CD14-positive monocyte (primary cell): Measurements from ENCODE around the gene FOXRED2. TPM values are rescaled to one million over a fixed set of nuclear protein-coding genes. Genes with fewer than 3 reads are reported as not detected.

ENCODE experiments used
- DNase-seq, 3 donors: peaks; one replicate each; pipeline ENCODE4 v3.0.0-alpha.2; 2011 to 2022
- H2AFZ ChIP-seq: 2 replicates; pipeline ENCODE4 v1.6.0; 2012; ENCODE audit warnings: mild to moderate bottlenecking, low read depth, low read length, inconsistent platforms; ENCODE audit not compliant: insufficient read depth, poor library complexity, severe bottlenecking
- H3K27ac ChIP-seq, 2 donors: 1 replicate in 1 of 2; 2 replicates in 1 of 2; pipeline ENCODE4 v1.5.1; 2012 to 2013; ENCODE audit warnings: low read length in 2 of 2, control low read depth in 1 of 2, inconsistent platforms in 1 of 2, low read depth in 1 of 2, mild to moderate bottlenecking in 1 of 2
- H3K27me3 ChIP-seq, 2 donors: one replicate each; pipeline versions ENCODE4 v1.6.0 to v1.6.1; 2011 to 2013; ENCODE audit warnings: low read length in 2 of 2; ENCODE audit not compliant: control insufficient read depth in 2 of 2, insufficient read depth in 2 of 2
- H3K36me3 ChIP-seq, 2 donors: replicated peaks in 1 of 2; 1 replicate in 1 of 2; 2 replicates in 1 of 2; pipeline versions ENCODE4 v1.5.1 to v1.6.1; 2012 to 2013; ENCODE audit warnings: low read length in 2 of 2, control low read depth in 1 of 2, inconsistent platforms in 1 of 2, mild to moderate bottlenecking in 1 of 2; ENCODE audit not compliant: insufficient read depth in 2 of 2, control insufficient read depth in 1 of 2
- H3K4me1 ChIP-seq, 2 donors: 1 replicate in 1 of 2; 2 replicates in 1 of 2; pipeline versions ENCODE4 v1.5.1 to v1.6.1; 2012 to 2013; ENCODE audit warnings: low read length in 2 of 2, control low read depth in 1 of 2, inconsistent platforms in 1 of 2, mild to moderate bottlenecking in 1 of 2, moderate library complexity in 1 of 2; ENCODE audit not compliant: insufficient read depth in 2 of 2, control insufficient read depth in 1 of 2
- H3K4me2 ChIP-seq: replicated peaks from 2 replicates; pipeline ENCODE3; 2012; ENCODE audit warnings: low read length, moderate library complexity, mild to moderate bottlenecking; ENCODE audit not compliant: poor library complexity, severe bottlenecking; ENCODE audit errors: extremely low read depth
- H3K4me3 ChIP-seq, 3 experiments: fragments of 200-600 bp in 1 of 3; sonication (generic) in 1 of 3; replicated peaks in 1 of 3; 1 replicate in 2 of 3; 2 replicates in 1 of 3; pipeline ENCODE4 v1.5.1; 2011 to 2013; ENCODE audit warnings: low read length in 3 of 3, mild to moderate bottlenecking in 3 of 3, control low read depth in 2 of 3, low read depth in 2 of 3, inconsistent platforms in 1 of 3, moderate library complexity in 1 of 3
- H3K79me2 ChIP-seq: 2 replicates; pipeline ENCODE4 v1.6.0; 2012; ENCODE audit warnings: mild to moderate bottlenecking, control low read depth, inconsistent platforms, low read length, moderate library complexity; ENCODE audit not compliant: insufficient read depth
- H3K9ac ChIP-seq: 2 replicates; pipeline ENCODE4 v1.6.0; 2017; ENCODE audit warnings: low read length, mild to moderate bottlenecking; ENCODE audit not compliant: insufficient read depth, poor library complexity, severe bottlenecking
- H3K9me3 ChIP-seq, 2 donors: replicated peaks in 1 of 2; 1 replicate in 1 of 2; 2 replicates in 1 of 2; pipeline versions ENCODE4 v1.5.1 to v1.6.1; 2012 to 2013; ENCODE audit warnings: low read length in 2 of 2, control low read depth in 1 of 2; ENCODE audit not compliant: control insufficient read depth in 1 of 2, insufficient read depth in 1 of 2
- H4K20me1 ChIP-seq: 2 replicates; pipeline ENCODE4 v1.6.0; 2012; ENCODE audit warnings: mild to moderate bottlenecking, low read length, control low read depth, moderate library complexity; ENCODE audit not compliant: insufficient read depth
- H3K27ac Mint-ChIP-seq, 7 donors: one replicate each; pipeline ENCODE4 v1.8.0; 2020; ENCODE audit warnings: mild to moderate bottlenecking in 7 of 7, mixed read lengths in 7 of 7, moderate library complexity in 6 of 7, inconsistent platforms in 2 of 7
- H3K27me3 Mint-ChIP-seq, 3 donors: one replicate each; pipeline ENCODE4 v1.8.0; 2021 to 2022; ENCODE audit warnings: low read depth in 3 of 3, mild to moderate bottlenecking in 3 of 3, mixed read lengths in 3 of 3, moderate library complexity in 3 of 3, inconsistent platforms in 1 of 3
- H3K36me3 Mint-ChIP-seq, 2 donors: one replicate each; pipeline ENCODE4 v1.8.0; 2020; ENCODE audit warnings: mixed read lengths in 2 of 2, inconsistent platforms in 1 of 2, mild to moderate bottlenecking in 1 of 2
- H3K4me1 Mint-ChIP-seq: one replicate; pipeline ENCODE4 v1.8.0; 2020; ENCODE audit warnings: mild to moderate bottlenecking, mixed read lengths
- H3K4me3 Mint-ChIP-seq, 2 donors: one replicate each; pipeline ENCODE4 v1.8.0; 2020; ENCODE audit warnings: mild to moderate bottlenecking in 2 of 2, mixed read lengths in 2 of 2, moderate library complexity in 1 of 2
- H3K9me3 Mint-ChIP-seq, 7 donors: one replicate each; pipeline ENCODE4 v1.8.0; 2020 to 2022; ENCODE audit warnings: mixed read lengths in 7 of 7, mild to moderate bottlenecking in 6 of 7, moderate library complexity in 6 of 7, inconsistent platforms in 2 of 7
- WGBS: methylation state at CpG from one replicate; pipeline ENCODE4 v1.1.5; 2013; ENCODE audit warnings: missing lambda C conversion rate; ENCODE audit not compliant: insufficient coverage; 5-methylcytosine and 5-hydroxymethylcytosine counted together
- intact Hi-C, 2 donors: fragments of 100-400 bp; cut with micrococcal nuclease; formaldehyde crosslinking; loops; one replicate each; pipeline versions ENCODE4 v1.15.0 to v1.15.1; 2023
- polyA plus RNA-seq, 3 donors: library from polyadenylated mRNA; depleted of rRNA in 1 of 3; unstranded in 2 of 3; stranded (reverse) in 1 of 3; fragments of 300-500 nt in 2 of 3; fragments of >200 nt in 1 of 3; fragmentation: Illumina TruSeq in 2 of 3; gene quantifications; 1 replicate in 2 of 3; 2 replicates in 1 of 3; pipeline ENCODE4 v1.2.3, GENCODE V29; 2012 to 2021
- TF ChIP-seq, protein P1 (sequence below): fragments of 200-600 bp; IDR thresholded peaks from one replicate; pipeline ENCODE4 v1.8.0; 2022; ENCODE audit warnings: antibody characterized with exemption, mild to moderate bottlenecking

The FOXRED2 gene
- polyA plus RNA-seq, 3 donors = 1.5 to 2.0 (median 1.9) TPM

DNA sequence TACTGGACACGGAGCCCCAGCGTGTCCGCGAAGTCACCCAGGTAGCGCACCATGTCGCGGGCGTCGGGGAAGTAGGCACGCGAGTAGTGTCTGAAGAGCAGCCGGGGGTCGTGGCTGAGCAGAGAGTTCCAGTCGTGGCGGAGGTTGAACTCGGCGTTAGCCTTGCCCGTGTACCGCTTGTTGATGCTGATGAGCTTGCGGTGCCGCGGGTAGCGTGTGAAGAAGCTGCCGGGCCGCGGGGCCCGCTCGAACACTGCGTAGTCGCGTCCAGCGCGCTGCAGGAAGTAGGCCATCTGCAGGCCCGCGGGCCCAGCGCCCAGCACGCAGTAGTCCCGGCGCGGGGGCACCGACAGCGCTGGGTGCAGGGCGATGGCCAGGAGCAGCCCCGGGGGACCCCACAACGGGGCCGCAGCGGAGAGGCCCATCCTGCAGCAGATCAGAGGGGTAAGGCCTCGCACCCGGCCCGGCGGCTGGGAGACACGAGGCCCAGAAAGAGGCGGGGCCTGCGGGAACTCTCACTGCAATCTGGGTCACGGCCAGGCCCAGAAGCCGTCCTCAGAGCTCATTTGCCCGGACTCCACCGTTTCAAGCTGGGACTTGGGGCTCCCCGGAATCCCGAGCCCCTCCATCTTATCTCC lies 723 bp downstream of the FOXRED2 start:
- Histone ChIP-seq H3K36me3 (peaks cover 9 to 10% of the 10 kb centered on the region in 2 donors), H3K4me2 (peak overlapping the region; percentile 81), H3K9ac (no peak overlapping the region), H4K20me1 (peaks cover 7% of the 10 kb centered on the region), H3K4me3 (peak overlapping the region in 1 of 3 experiments; percentile 74), H3K27ac (peak overlapping the region in 1 of 2 donors; percentile 77), H2AFZ (peak overlapping the region; percentile 84), H3K79me2 (no peaks in the 10 kb centered on the region), H3K9me3 (no peaks in the 10 kb centered on the region), H3K4me1 (peaks cover 26 to 30% of the 10 kb centered on the region in 2 donors), H3K27me3 (no peaks in the 10 kb centered on the region)
- intact Hi-C loops = no loop called here
- peaks cover 23% of the 10 kb centered on the region for H3K4me1 Mint-ChIP-seq
- peaks cover 0 to 2% (median 0%) of the 10 kb centered on the region in 7 donors for H3K9me3 Mint-ChIP-seq
- peaks cover 10 to 13% of the 10 kb centered on the region in 2 donors for H3K36me3 Mint-ChIP-seq
- no peak for DNase-seq
- WGBS = 94% methylated on average over 60 of the region's 60 CpGs
- peak overlapping the region in 3 of 7 donors; percentile 28 to 61 (median 45) for H3K27ac Mint-ChIP-seq
- peaks cover 0 to 2% (median 0%) of the 10 kb centered on the region in 3 donors for H3K27me3 Mint-ChIP-seq
- peak overlapping the region in 1 of 2 donors; percentile 66 for H3K4me3 Mint-ChIP-seq
- TF ChIP-seq, protein P1, sequence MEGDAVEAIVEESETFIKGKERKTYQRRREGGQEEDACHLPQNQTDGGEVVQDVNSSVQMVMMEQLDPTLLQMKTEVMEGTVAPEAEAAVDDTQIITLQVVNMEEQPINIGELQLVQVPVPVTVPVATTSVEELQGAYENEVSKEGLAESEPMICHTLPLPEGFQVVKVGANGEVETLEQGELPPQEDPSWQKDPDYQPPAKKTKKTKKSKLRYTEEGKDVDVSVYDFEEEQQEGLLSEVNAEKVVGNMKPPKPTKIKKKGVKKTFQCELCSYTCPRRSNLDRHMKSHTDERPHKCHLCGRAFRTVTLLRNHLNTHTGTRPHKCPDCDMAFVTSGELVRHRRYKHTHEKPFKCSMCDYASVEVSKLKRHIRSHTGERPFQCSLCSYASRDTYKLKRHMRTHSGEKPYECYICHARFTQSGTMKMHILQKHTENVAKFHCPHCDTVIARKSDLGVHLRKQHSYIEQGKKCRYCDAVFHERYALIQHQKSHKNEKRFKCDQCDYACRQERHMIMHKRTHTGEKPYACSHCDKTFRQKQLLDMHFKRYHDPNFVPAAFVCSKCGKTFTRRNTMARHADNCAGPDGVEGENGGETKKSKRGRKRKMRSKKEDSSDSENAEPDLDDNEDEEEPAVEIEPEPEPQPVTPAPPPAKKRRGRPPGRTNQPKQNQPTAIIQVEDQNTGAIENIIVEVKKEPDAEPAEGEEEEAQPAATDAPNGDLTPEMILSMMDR = no peak

DNA sequence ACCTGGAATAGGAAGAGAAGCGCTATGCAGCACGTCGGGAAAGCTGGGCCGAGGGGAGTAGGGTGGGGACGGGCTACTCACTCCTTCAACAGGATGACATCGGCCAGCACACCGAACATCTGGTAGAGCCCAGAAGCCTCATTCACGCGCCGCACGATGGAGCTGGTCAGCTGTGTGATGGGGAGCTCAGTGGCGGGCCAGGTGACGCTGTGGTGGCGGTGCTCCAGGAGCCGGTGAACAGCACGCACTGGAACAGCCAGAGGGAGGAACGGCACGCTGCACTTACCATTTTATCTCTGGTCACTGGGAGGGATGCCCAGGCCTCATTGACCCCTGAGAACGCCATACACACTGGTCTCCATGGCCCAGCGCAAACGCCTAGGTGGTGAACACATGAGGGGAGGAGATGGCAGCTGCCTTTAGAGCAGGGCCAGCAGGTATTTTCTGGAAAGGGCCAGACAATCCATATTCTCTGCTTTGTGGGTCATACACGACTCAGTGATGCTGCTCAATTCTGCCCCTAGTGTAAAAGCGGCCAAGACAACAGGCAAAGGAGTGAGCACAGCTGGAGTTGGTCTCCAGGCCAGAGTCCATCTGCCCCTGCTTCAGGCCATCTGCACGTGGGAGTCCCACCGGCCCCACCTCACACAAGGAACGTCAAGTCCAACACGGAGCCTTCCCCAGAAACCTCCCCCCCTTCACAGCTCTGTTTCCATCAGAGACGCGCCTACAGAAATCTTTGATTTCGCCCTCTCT lies 8.8 kb downstream of the FOXRED2 start:
- Histone ChIP-seq H3K4me3 (no peak overlapping the region), H3K79me2 (no peaks in the 10 kb centered on the region), H4K20me1 (no peaks in the 10 kb centered on the region), H3K9me3 (no peaks in the 10 kb centered on the region), H2AFZ (no peak overlapping the region), H3K36me3 (peaks cover 0 to 9% of the 10 kb centered on the region in 2 donors), H3K27ac (no peak overlapping the region), H3K9ac (no peak overlapping the region), H3K27me3 (no peaks in the 10 kb centered on the region), H3K4me2 (no peak overlapping the region), H3K4me1 (peaks cover 15 to 16% of the 10 kb centered on the region in 2 donors)
- Mint-ChIP-seq H3K36me3 (peaks cover 16 to 23% of the 10 kb centered on the region in 2 donors), H3K4me1 (peaks cover 15% of the 10 kb centered on the region), H3K4me3 (no peak overlapping the region), H3K27ac (no peak overlapping the region), H3K9me3 (peaks cover 0 to 1% (median 0%) of the 10 kb centered on the region in 7 donors), H3K27me3 (peaks cover 0 to 4% (median 2%) of the 10 kb centered on the region in 3 donors)
- TF ChIP-seq, protein P1 = no peak
- WGBS = 97% methylated on average over 13 of the region's 30 CpGs
- no peak for DNase-seq
- intact Hi-C loops = no loop called here
